GM12878 (cell line): ENCODE results near the gene KDM1B. TPM values are rescaled to one million over a fixed set of nuclear protein-coding genes. Genes with fewer than 3 reads are reported as not detected.

Experiments used
- CHD4 ChIP-seq: fragments of 200-600 bp; sonication (generic); IDR thresholded peaks from 2 replicates; pipeline ENCODE4 v1.6.1; 2016; ENCODE audit warnings: mild to moderate bottlenecking
- MYB ChIP-seq: fragments of 150-350 bp; IDR thresholded peaks from 2 replicates; pipeline ENCODE4 v1.6.1; 2014; ENCODE audit warnings: mild to moderate bottlenecking, low read depth, low read length, borderline replicate concordance
- polyA plus RNA-seq, 11 experiments: library from polyadenylated mRNA; depleted of rRNA in 4 of 11; unstranded in 6 of 11; stranded (reverse) in 5 of 11; fragments of >200 nt; fragmentation: Nextera tagmentation in 4 of 11; fragmentation: Illumina TruSeq in 1 of 11; extraction: Ambion mirVana in 4 of 11; extraction: Trizol in 1 of 11; gene quantifications; 1 replicate in 1 of 11; 2 replicates in 10 of 11; pipeline versions ENCODE4 v1.2.1 to v1.2.3, GENCODE V29; 2011 to 2016; ENCODE audit warnings: inconsistent platforms in 2 of 11, missing spikeins in 2 of 11, low read depth in 1 of 11
- total RNA-seq, 4 experiments: library from RNA; depleted of rRNA in 3 of 4; stranded (reverse); fragments of >200 nt in 3 of 4; fragmentation: Illumina TruSeq in 1 of 4; extraction: Trizol in 1 of 4; gene quantifications; 2 replicates each; pipeline versions ENCODE4 v1.2.1 to v1.2.3, GENCODE V29; 2013 to 2021
- TF ChIP-seq, protein P1 (sequence below): fragments of 450-650 bp; IDR thresholded peaks from 2 replicates; pipeline ENCODE4 v1.6.1; 2016; ENCODE audit warnings: mild to moderate bottlenecking, moderate library complexity, borderline replicate concordance
- TF ChIP-seq, protein P2 (sequence below): fragments of 450-650 bp; formaldehyde crosslinking; IDR thresholded peaks from 2 replicates; pipeline ENCODE4 v1.5.0; 2022; ENCODE audit warnings: mild to moderate bottlenecking, missing genetic modification characterization

KDM1B gene
- total and polyA plus RNA-seq, 10 of the 15 experiments (the other 5 are each of a cell fraction or from before 2014, with no cell fraction given): 1.7 to 22.5 (median 13.9) TPM

DNA sequence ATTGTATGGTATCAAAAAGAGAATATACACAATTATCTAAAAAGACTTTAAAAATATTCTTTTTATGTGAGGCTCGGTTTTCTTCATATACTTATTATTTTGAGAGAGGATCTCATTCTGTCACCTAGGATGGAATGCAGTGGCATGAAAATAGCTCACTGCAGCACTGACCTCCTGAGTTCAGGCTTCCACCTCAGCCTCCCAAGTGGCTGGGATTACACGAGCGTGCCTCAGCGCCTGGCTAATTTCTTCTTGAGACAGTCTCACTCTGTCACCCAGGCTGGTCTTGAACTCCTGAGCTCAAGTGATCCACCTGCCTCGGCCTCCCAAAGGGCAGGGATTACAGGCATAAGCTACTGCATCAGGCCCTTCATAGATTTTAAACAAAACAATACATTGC is 98.4 kb downstream of the KDM1B start (continued):
- TF ChIP-seq, protein P1, sequence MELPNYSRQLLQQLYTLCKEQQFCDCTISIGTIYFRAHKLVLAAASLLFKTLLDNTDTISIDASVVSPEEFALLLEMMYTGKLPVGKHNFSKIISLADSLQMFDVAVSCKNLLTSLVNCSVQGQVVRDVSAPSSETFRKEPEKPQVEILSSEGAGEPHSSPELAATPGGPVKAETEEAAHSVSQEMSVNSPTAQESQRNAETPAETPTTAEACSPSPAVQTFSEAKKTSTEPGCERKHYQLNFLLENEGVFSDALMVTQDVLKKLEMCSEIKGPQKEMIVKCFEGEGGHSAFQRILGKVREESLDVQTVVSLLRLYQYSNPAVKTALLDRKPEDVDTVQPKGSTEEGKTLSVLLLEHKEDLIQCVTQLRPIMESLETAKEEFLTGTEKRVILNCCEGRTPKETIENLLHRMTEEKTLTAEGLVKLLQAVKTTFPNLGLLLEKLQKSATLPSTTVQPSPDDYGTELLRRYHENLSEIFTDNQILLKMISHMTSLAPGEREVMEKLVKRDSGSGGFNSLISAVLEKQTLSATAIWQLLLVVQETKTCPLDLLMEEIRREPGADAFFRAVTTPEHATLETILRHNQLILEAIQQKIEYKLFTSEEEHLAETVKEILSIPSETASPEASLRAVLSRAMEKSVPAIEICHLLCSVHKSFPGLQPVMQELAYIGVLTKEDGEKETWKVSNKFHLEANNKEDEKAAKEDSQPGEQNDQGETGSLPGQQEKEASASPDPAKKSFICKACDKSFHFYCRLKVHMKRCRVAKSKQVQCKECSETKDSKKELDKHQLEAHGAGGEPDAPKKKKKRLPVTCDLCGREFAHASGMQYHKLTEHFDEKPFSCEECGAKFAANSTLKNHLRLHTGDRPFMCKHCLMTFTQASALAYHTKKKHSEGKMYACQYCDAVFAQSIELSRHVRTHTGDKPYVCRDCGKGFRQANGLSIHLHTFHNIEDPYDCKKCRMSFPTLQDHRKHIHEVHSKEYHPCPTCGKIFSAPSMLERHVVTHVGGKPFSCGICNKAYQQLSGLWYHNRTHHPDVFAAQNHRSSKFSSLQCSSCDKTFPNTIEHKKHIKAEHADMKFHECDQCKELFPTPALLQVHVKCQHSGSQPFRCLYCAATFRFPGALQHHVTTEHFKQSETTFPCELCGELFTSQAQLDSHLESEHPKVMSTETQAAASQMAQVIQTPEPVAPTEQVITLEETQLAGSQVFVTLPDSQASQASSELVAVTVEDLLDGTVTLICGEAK: no peak
- TF ChIP-seq CHD4 (no peak), MYB (no peak)
- TF ChIP-seq, protein P2, sequence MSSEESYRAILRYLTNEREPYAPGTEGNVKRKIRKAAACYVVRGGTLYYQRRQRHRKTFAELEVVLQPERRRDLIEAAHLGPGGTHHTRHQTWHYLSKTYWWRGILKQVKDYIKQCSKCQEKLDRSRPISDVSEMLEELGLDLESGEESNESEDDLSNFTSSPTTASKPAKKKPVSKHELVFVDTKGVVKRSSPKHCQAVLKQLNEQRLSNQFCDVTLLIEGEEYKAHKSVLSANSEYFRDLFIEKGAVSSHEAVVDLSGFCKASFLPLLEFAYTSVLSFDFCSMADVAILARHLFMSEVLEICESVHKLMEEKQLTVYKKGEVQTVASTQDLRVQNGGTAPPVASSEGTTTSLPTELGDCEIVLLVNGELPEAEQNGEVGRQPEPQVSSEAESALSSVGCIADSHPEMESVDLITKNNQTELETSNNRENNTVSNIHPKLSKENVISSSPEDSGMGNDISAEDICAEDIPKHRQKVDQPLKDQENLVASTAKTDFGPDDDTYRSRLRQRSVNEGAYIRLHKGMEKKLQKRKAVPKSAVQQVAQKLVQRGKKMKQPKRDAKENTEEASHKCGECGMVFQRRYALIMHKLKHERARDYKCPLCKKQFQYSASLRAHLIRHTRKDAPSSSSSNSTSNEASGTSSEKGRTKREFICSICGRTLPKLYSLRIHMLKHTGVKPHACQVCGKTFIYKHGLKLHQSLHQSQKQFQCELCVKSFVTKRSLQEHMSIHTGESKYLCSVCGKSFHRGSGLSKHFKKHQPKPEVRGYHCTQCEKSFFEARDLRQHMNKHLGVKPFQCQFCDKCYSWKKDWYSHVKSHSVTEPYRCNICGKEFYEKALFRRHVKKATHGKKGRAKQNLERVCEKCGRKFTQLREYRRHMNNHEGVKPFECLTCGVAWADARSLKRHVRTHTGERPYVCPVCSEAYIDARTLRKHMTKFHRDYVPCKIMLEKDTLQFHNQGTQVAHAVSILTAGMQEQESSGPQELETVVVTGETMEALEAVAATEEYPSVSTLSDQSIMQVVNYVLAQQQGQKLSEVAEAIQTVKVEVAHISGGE (CRISPR knock-in tag): no peak
